ENCODE results near the gene ARRB1.
"Not testable (repeated sequence)": the region's sequence is repeated elsewhere in the genome, so short reads cannot be mapped to it uniquely, and the experiment has no call there.

Gene ARRB1

GRCh38 chr11:75384438-75385080, 33.1 kb upstream of the ARRB1 start:
- TF ChIP-seq EZH2phosphoT487 (IDR thresholded peaks at IDR 0.05; ENCODE audit: low read depth) (no peak), CTCF (IDR thresholded peaks at IDR 0.05; ENCODE audit: low read depth, low read length) (peak; percentile 98)
- Histone ChIP-seq H3K4me2 (ENCODE audit: low read length) (peak overlapping the region; percentile 49), H2AFZ (ENCODE audit: low read depth, low read length) (peak overlapping the region; percentile 20; the same call in 1 of the 2 replicates), H3K79me2 (ENCODE audit: low read length) (no peaks in the 10 kb centered on the region), H3K9me3 (ENCODE audit: insufficient read depth, low read length) (no peaks in the 10 kb centered on the region), H3K27ac (ENCODE audit: low read length) (no peak overlapping the region), H4K20me1 (ENCODE audit: insufficient read depth, low read length) (no peaks in the 10 kb centered on the region), H3K36me3 (replicated peaks; ENCODE audit: low read depth, low read length) (no peaks in the 10 kb centered on the region), H3K9ac (ENCODE audit: low read length) (no peak overlapping the region), H3K4me1 (ENCODE audit: low read length) (peaks cover 12% of the 10 kb centered on the region), H3K27me3 (ENCODE audit: low read depth, low read length) (peaks cover 7% of the 10 kb centered on the region), H3K4me3 (ENCODE audit: low read length) (peak overlapping the region; percentile 17)

DNA sequence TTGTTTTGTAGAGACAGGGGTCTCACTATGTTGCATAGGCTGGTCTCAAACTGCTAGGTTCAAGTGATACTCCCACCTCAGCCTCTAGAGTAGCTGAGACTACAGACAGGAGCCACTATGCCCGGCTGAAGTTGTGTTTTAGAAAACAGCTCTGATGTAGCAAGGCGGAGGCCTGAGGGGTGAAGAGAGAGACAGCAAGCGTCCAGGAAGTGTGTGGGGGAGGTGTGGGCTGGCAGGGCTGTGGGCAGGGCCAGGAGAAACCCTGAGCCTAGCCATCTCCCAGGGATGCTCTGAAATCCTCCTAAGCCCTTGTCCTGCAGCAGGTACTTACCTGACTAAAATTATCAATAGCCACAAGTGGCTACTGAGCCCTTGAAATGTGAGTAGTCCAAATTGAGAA, 31.8 kb upstream of the ARRB1 start:
- no peaks in the 10 kb centered on the region for H3K79me2 ChIP-seq (ENCODE audit: low read length)
- H3K4me1 ChIP-seq (ENCODE audit: low read length) = 0 out of 2 replicates have a peak, but pooled peaks cover 3% of the 10 kb centered on the region
- peaks cover 7% of the 10 kb centered on the region for H3K27me3 ChIP-seq (ENCODE audit: low read depth, low read length)
- TF ChIP-seq CTCF (IDR thresholded peaks at IDR 0.05; ENCODE audit: low read depth, low read length) (no peak), EZH2phosphoT487 (IDR thresholded peaks at IDR 0.05; ENCODE audit: low read depth) (no peak)
- H3K9me3 ChIP-seq (ENCODE audit: insufficient read depth, low read length) = no peaks in the 10 kb centered on the region
- no peak overlapping the region for H3K4me2 ChIP-seq (ENCODE audit: low read length)
- no peak overlapping the region for H3K9ac ChIP-seq (ENCODE audit: low read length)
- no peak overlapping the region for H2AFZ ChIP-seq (ENCODE audit: low read depth, low read length)
- no peaks in the 10 kb centered on the region for H3K36me3 ChIP-seq (replicated peaks; ENCODE audit: low read depth, low read length)
- no peak overlapping the region for H3K27ac ChIP-seq (ENCODE audit: low read length)
- no peaks in the 10 kb centered on the region for H4K20me1 ChIP-seq (ENCODE audit: insufficient read depth, low read length)
- no peak overlapping the region for H3K4me3 ChIP-seq (ENCODE audit: low read length)

DNA sequence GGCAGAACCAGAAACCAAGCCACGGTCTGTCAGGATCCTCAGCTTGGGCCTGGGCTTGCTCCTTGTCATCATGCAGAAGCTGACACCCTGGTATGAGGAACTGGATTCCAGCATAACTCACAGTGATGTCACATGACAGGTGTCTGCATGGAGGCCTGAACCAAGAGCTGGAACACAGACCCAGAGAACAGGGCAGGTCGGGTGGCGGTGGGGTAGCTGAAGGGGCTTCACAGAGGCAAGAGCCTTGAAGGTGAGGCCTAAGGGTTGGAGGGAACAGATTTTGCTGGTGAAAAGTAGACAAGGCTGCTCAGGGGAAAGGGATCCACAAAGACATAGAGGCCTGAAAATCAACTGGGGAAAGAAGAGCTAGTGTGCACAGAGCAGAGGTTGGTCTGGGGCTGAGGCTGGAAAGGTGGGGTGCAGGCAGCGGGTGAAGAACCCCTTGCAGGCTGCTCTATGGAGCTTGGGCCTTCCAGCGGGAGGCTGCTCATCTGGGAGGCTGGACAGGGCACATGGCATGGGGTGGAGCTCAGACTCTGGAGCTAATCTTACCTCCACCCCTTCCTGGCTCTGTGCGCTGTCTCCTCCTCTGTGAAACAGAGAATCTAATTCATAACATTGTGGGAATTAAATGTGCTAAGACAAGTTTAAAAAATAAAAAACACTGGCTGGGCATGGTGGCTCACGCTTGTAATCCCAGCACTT, 29.4 kb upstream of the ARRB1 start:
- H3K4me2 ChIP-seq (ENCODE audit: low read length) = no peak overlapping the region
- no peak overlapping the region for H3K27ac ChIP-seq (ENCODE audit: low read length)
- H3K4me1 ChIP-seq (ENCODE audit: low read length) = 0 out of 2 replicates have a peak, but pooled peaks cover 3% of the 10 kb centered on the region
- H3K79me2 ChIP-seq (ENCODE audit: low read length) = no peaks in the 10 kb centered on the region
- no peaks in the 10 kb centered on the region for H3K36me3 ChIP-seq (replicated peaks; ENCODE audit: low read depth, low read length)
- TF ChIP-seq EZH2phosphoT487 (IDR thresholded peaks at IDR 0.05; ENCODE audit: low read depth) (no peak), CTCF (IDR thresholded peaks at IDR 0.05; ENCODE audit: low read depth, low read length) (no peak)
- peak overlapping the region; percentile 46; the same call in 1 of the 2 replicates for H2AFZ ChIP-seq (ENCODE audit: low read depth, low read length)
- no peaks in the 10 kb centered on the region for H3K27me3 ChIP-seq (ENCODE audit: low read depth, low read length)
- no peak overlapping the region for H3K4me3 ChIP-seq (ENCODE audit: low read length)
- H3K9ac ChIP-seq (ENCODE audit: low read length) = no peak overlapping the region
- H3K9me3 ChIP-seq (ENCODE audit: insufficient read depth, low read length) = no peaks in the 10 kb centered on the region
- no peaks in the 10 kb centered on the region for H4K20me1 ChIP-seq (ENCODE audit: insufficient read depth, low read length)

DNA sequence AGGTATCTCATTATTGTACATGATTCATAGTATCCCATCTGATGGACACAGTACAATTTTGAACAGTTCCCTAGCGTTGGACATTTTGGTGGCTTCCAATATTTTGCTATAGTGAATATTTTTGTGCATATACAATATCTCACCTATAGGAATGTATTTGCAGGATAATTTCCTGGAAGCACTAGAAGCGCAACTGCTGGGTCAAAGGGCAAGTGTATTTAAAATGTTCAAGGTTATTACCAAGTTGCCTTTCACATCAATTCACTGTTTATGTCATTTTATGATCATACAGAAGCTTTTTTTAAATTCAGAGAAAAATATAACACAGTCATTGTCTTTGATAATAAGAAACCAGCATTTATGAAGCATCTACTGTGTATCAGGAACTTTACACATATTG, 28.8 kb upstream of the ARRB1 start:
- H3K9ac ChIP-seq (ENCODE audit: low read length) = no peak overlapping the region
- no peak overlapping the region for H3K27ac ChIP-seq (ENCODE audit: low read length)
- no peaks in the 10 kb centered on the region for H3K79me2 ChIP-seq (ENCODE audit: low read length)
- no peak overlapping the region for H3K4me3 ChIP-seq (ENCODE audit: low read length)
- H3K27me3 ChIP-seq (ENCODE audit: low read depth, low read length) = no peaks in the 10 kb centered on the region
- H3K9me3 ChIP-seq (ENCODE audit: insufficient read depth, low read length) = no peaks in the 10 kb centered on the region
- H3K4me2 ChIP-seq (ENCODE audit: low read length) = no peak overlapping the region
- H4K20me1 ChIP-seq (ENCODE audit: insufficient read depth, low read length) = no peaks in the 10 kb centered on the region
- no peak overlapping the region for H2AFZ ChIP-seq (ENCODE audit: low read depth, low read length)
- no peak for TF ChIP-seq EZH2phosphoT487 (IDR thresholded peaks at IDR 0.05; ENCODE audit: low read depth)
- H3K4me1 ChIP-seq (ENCODE audit: low read length) = 0 out of 2 replicates have a peak, but pooled peaks cover 3% of the 10 kb centered on the region
- no peaks in the 10 kb centered on the region for H3K36me3 ChIP-seq (replicated peaks; ENCODE audit: low read depth, low read length)

GRCh38 chr11:75378776-75379175, 27.3 kb upstream of the ARRB1 start:
- not testable (repeated sequence) for H2AFZ ChIP-seq (ENCODE audit: low read depth, low read length); H3K27ac ChIP-seq (ENCODE audit: low read length); H3K4me1 ChIP-seq (ENCODE audit: low read length); H3K9me3 ChIP-seq (ENCODE audit: insufficient read depth, low read length); H4K20me1 ChIP-seq (ENCODE audit: insufficient read depth, low read length); H3K27me3 ChIP-seq (ENCODE audit: low read depth, low read length); H3K4me2 ChIP-seq (ENCODE audit: low read length); H3K9ac ChIP-seq (ENCODE audit: low read length); H3K36me3 ChIP-seq (replicated peaks; ENCODE audit: low read depth, low read length); H3K4me3 ChIP-seq (ENCODE audit: low read length); H3K79me2 ChIP-seq (ENCODE audit: low read length)

Data from OCI-LY3 (cell line).